HG03342 (cell line): Measurements from ENCODE around the gene NHSL2.

Source experiments
- ATAC-seq: cut with Tn5 transposase; IDR thresholded peaks from one replicate; pipeline ENCODE4 v1.9.1; 2021; ENCODE audit warnings: mild to moderate bottlenecking, moderate library complexity; ENCODE audit not compliant: unreplicated experiment

Gene NHSL2

GRCh38 chrX:72016881-72017783 is 106.5 kb downstream of the NHSL2 start:
- ATAC-seq = no peak

GRCh38 chrX:72018277-72019112 is 107.8 kb downstream of the NHSL2 start:
- ATAC-seq = peak; percentile 70

GRCh38 chrX:72019487-72019886 is 108.8 kb downstream of the NHSL2 start:
- no peak for ATAC-seq

GRCh38 chrX:72020204-72020603 is 109.6 kb downstream of the NHSL2 start:
- ATAC-seq = no peak

- peak; percentile 62 for ATAC-seq
These were observed 110.1 kb downstream of the NHSL2 start for GRCh38 chrX:72020788-72021187.

GRCh38 chrX:72021975-72022374 is 111.3 kb downstream of the NHSL2 start:
- no peak for ATAC-seq

- no peak for ATAC-seq
These were observed 112.4 kb downstream of the NHSL2 start for GRCh38 chrX:72023071-72023470.

GRCh38 chrX:72025236-72025770 is 114.7 kb downstream of the NHSL2 start:
- no peak for ATAC-seq

GRCh38 chrX:72026341-72027023 is 115.8 kb downstream of the NHSL2 start:
- ATAC-seq = no peak

GRCh38 chrX:72027024-72027913 is 116.6 kb downstream of the NHSL2 start:
- no peak for ATAC-seq

GRCh38 chrX:72027914-72028307 is 117.3 kb downstream of the NHSL2 start:
- no peak for ATAC-seq

- no peak for ATAC-seq
These were observed 118.2 kb downstream of the NHSL2 start for GRCh38 chrX:72028701-72029470.

GRCh38 chrX:72029483-72030411 is 119.1 kb downstream of the NHSL2 start:
- ATAC-seq = no peak

- no peak for ATAC-seq
These were observed 119.8 kb downstream of the NHSL2 start for GRCh38 chrX:72030431-72030830.

- ATAC-seq = no peak
These were observed 120.5 kb downstream of the NHSL2 start for GRCh38 chrX:72031118-72031517.

- no peak for ATAC-seq
These were observed 121.0 kb downstream of the NHSL2 start for GRCh38 chrX:72031634-72032033.

- no peak for ATAC-seq
These were observed 127.0 kb downstream of the NHSL2 start for GRCh38 chrX:72037601-72038000.

GRCh38 chrX:72038016-72038415 is 127.4 kb downstream of the NHSL2 start:
- ATAC-seq = no peak
